ENCODE results near the gene RAN. TPM values are rescaled to one million over a fixed set of nuclear protein-coding genes. Genes with fewer than 3 reads are reported as not detected.
"Not testable (repeated sequence)": the region's sequence is repeated elsewhere in the genome, so short reads cannot be mapped to it uniquely, and the experiment has no call there.

RAN gene
- total and polyA plus RNA-seq, 4 donors, result 158 to 304 (median 221) TPM

DNA sequence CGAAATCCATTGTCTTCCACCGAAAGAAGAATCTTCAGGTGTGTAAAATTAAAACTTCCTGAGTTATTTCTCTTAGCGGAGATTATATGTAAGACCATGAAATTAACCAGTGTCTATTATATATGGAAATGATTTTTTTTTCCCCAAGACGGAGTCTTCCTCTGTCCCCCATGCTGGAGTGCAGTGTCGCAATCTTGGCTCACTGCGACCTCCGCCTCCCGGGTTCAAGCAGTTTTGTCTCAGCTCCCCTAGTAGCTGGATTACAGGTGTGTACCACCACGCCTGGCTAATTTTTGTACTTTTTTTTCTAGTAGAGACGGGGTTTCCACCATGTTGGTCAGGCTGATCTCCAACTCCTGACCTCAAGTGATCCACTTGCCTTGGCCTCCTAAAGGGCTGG, 2.8 kb downstream of the RAN start:
- Histone ChIP-seq H3K9me3 (ENCODE audit: control insufficient read depth, low read length) (no peaks in the 10 kb centered on the region), H3K27me3 (ENCODE audit: control insufficient read depth in 1 of 2, insufficient read depth in 2 of 2, low read length in 1 of 2) (no peaks in the 10 kb centered on the region), H3K4me3 (ENCODE audit: low read length in 2 of 2) (no peak overlapping the region), H3K4me1 (ENCODE audit: control insufficient read depth in 1 of 2, insufficient read depth in 2 of 2, low read length in 2 of 2) (peaks cover 0 to 3% of the 10 kb centered on the region in 2 donors), H3K36me3 (ENCODE audit: control insufficient read depth in 1 of 2, insufficient read depth in 2 of 2, low read length in 1 of 2) (peaks cover 2% of the 10 kb centered on the region in 2 donors), H3K27ac (ENCODE audit: low read depth in 1 of 2, low read length in 2 of 2) (no peak overlapping the region)
- intact Hi-C loops (cut with DNase I), result no loop called here
- no peak for ATAC-seq (ENCODE audit: low FRiP score)
- WGBS, 2 donors, result 95% methylated on average over 10 of the region's 10 CpGs
- DNase-seq, result no peak

DNA sequence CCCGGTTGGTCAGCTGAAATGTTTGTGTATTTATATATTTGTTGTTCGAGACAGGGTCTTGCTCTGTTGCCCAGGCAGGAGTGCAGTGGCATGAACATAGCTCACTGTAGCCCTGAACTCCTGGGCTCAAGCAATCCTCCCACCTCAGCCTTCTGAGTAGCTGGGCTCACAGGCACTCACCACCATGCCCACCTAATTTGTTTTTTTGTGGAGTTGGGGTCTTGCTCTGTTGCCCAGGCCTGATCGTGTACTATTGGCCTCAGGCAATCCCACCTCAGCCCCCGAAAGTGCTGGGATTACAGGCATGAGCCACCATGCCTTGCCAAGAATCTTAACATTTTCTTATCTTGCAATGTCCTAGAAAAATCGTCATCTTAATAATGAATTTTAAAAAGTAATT, 3.3 kb downstream of the RAN start:
- H3K4me3 ChIP-seq (ENCODE audit: low read length in 2 of 2), result no peak overlapping the region
- no peaks in the 10 kb centered on the region for H3K27me3 ChIP-seq (ENCODE audit: control insufficient read depth in 1 of 2, insufficient read depth in 2 of 2, low read length in 1 of 2)
- intact Hi-C loops (cut with DNase I), result no loop called here
- no peak overlapping the region for H3K27ac ChIP-seq (ENCODE audit: low read depth in 1 of 2, low read length in 2 of 2)
- DNase-seq (no peak), ATAC-seq (ENCODE audit: low FRiP score) (no peak)
- 83 to 88% methylated on average over 5 of the region's 5 CpGs for WGBS, 2 donors
- H3K4me1 ChIP-seq (ENCODE audit: control insufficient read depth in 1 of 2, insufficient read depth in 2 of 2, low read length in 2 of 2), result peaks cover 0 to 3% of the 10 kb centered on the region in 2 donors
- H3K36me3 ChIP-seq (ENCODE audit: control insufficient read depth in 1 of 2, insufficient read depth in 2 of 2, low read length in 1 of 2), result peaks cover 2% of the 10 kb centered on the region in 2 donors
- no peaks in the 10 kb centered on the region for H3K9me3 ChIP-seq (ENCODE audit: control insufficient read depth, low read length)

DNA sequence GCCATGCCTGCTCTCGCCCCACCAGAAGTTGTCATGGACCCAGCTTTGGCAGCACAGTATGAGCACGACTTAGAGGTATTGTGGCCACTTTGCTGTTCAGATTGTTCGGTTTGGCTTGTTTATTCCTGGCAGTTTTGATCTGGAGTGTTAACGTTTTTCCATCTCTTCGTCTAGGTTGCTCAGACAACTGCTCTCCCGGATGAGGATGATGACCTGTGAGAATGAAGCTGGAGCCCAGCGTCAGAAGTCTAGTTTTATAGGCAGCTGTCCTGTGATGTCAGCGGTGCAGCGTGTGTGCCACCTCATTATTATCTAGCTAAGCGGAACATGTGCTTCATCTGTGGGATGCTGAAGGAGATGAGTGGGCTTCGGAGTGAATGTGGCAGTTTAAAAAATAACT, 3.8 kb downstream of the RAN start:
- intact Hi-C loops (cut with DNase I); H3K27ac ChIP-seq (ENCODE audit: low read depth in 1 of 2, low read length in 2 of 2); H3K36me3 ChIP-seq (ENCODE audit: control insufficient read depth in 1 of 2, insufficient read depth in 2 of 2, low read length in 1 of 2); H3K4me3 ChIP-seq (ENCODE audit: low read length in 2 of 2); H3K4me1 ChIP-seq (ENCODE audit: control insufficient read depth in 1 of 2, insufficient read depth in 2 of 2, low read length in 2 of 2); H3K9me3 ChIP-seq (ENCODE audit: control insufficient read depth, low read length); H3K27me3 ChIP-seq (ENCODE audit: control insufficient read depth in 1 of 2, insufficient read depth in 2 of 2, low read length in 1 of 2); ATAC-seq (ENCODE audit: low FRiP score); DNase-seq: not testable (repeated sequence)
- 80 to 83% methylated on average over 11 of the region's 11 CpGs for WGBS, 2 donors

DNA sequence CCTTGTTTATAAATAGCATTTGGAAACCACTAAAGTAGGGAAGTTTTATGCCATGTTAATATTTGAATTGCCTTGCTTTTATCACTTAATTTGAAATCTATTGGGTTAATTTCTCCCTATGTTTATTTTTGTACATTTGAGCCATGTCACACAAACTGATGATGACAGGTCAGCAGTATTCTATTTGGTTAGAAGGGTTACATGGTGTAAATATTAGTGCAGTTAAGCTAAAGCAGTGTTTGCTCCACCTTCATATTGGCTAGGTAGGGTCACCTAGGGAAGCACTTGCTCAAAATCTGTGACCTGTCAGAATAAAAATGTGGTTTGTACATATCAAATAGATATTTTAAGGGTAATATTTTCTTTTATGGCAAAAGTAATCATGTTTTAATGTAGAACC, 4.4 kb downstream of the RAN start:
- Histone ChIP-seq H3K4me1 (ENCODE audit: control insufficient read depth in 1 of 2, insufficient read depth in 2 of 2, low read length in 2 of 2) (peaks cover 0 to 3% of the 10 kb centered on the region in 2 donors), H3K36me3 (ENCODE audit: control insufficient read depth in 1 of 2, insufficient read depth in 2 of 2, low read length in 1 of 2) (peaks cover 2% of the 10 kb centered on the region in 2 donors), H3K4me3 (ENCODE audit: low read length in 2 of 2) (no peak overlapping the region), H3K27me3 (ENCODE audit: control insufficient read depth in 1 of 2, insufficient read depth in 2 of 2, low read length in 1 of 2) (no peaks in the 10 kb centered on the region), H3K27ac (ENCODE audit: low read depth in 1 of 2, low read length in 2 of 2) (no peak overlapping the region), H3K9me3 (ENCODE audit: control insufficient read depth, low read length) (no peaks in the 10 kb centered on the region)
- no peak for ATAC-seq (ENCODE audit: low FRiP score)
- intact Hi-C loops (cut with DNase I), result no loop called here
- DNase-seq, result no peak

DNA sequence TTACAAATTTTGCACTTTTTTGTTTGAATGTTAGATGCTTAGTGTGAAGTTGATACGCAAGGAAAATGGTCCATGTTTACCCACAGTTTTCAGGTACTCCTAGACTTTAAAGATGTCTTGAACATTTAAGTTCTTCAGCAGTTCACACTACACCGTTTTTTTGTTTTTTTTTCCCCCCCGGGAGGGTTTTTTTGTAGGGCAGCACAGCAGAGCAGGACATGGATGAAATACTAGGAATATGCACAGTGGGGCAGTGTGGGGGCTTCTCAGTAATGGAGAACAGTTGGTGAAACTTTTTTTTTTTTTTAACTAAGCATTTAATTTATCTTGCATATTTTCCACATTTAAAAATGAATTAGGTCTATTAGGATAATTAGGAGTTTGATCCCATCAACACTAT, 4.9 kb downstream of the RAN start:
- Histone ChIP-seq H3K9me3 (ENCODE audit: control insufficient read depth, low read length) (no peaks in the 10 kb centered on the region), H3K36me3 (ENCODE audit: control insufficient read depth in 1 of 2, insufficient read depth in 2 of 2, low read length in 1 of 2) (peaks cover 2% of the 10 kb centered on the region in 2 donors), H3K27ac (ENCODE audit: low read depth in 1 of 2, low read length in 2 of 2) (no peak overlapping the region), H3K27me3 (ENCODE audit: control insufficient read depth in 1 of 2, insufficient read depth in 2 of 2, low read length in 1 of 2) (no peaks in the 10 kb centered on the region), H3K4me1 (ENCODE audit: control insufficient read depth in 1 of 2, insufficient read depth in 2 of 2, low read length in 2 of 2) (peaks cover 0 to 3% of the 10 kb centered on the region in 2 donors), H3K4me3 (ENCODE audit: low read length in 2 of 2) (no peak overlapping the region)
- ATAC-seq (ENCODE audit: low FRiP score), result no peak
- no peak for DNase-seq
- 52 to 58% methylated on average over 3 of the region's 3 CpGs for WGBS, 2 donors
- intact Hi-C loops (cut with DNase I), result no loop called here

DNA sequence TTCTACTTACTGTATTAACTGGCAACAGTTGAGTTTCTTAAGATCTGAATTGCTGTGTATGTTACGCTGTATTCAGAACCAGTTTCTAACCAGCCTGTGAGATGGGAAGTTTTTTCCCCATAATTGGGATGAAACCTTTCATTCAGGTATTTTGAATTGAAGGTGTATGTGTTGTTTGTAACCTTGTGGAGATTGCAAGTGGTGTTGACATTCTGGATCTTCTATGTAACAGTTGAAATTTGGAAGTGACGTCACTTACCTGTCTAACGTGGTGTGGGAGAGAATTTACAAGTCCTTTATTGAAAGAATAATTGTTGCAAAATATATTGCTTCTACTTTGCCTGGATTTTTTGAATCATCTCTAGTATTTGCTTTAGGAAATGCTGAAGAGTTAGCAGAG, 5.5 kb downstream of the RAN start:
- Histone ChIP-seq H3K4me1 (ENCODE audit: control insufficient read depth in 1 of 2, insufficient read depth in 2 of 2, low read length in 2 of 2) (peaks cover 0 to 3% of the 10 kb centered on the region in 2 donors), H3K27me3 (ENCODE audit: control insufficient read depth in 1 of 2, insufficient read depth in 2 of 2, low read length in 1 of 2) (no peaks in the 10 kb centered on the region), H3K36me3 (ENCODE audit: control insufficient read depth in 1 of 2, insufficient read depth in 2 of 2, low read length in 1 of 2) (peaks cover 2% of the 10 kb centered on the region in 2 donors), H3K27ac (ENCODE audit: low read depth in 1 of 2, low read length in 2 of 2) (no peak overlapping the region), H3K9me3 (ENCODE audit: control insufficient read depth, low read length) (no peaks in the 10 kb centered on the region), H3K4me3 (ENCODE audit: low read length in 2 of 2) (no peak overlapping the region)
- DNase-seq (no peak), ATAC-seq (ENCODE audit: low FRiP score) (no peak)
- 83 to 86% methylated on average over 3 of the region's 3 CpGs for WGBS, 2 donors
- intact Hi-C loops (cut with DNase I), result no loop called here

DNA sequence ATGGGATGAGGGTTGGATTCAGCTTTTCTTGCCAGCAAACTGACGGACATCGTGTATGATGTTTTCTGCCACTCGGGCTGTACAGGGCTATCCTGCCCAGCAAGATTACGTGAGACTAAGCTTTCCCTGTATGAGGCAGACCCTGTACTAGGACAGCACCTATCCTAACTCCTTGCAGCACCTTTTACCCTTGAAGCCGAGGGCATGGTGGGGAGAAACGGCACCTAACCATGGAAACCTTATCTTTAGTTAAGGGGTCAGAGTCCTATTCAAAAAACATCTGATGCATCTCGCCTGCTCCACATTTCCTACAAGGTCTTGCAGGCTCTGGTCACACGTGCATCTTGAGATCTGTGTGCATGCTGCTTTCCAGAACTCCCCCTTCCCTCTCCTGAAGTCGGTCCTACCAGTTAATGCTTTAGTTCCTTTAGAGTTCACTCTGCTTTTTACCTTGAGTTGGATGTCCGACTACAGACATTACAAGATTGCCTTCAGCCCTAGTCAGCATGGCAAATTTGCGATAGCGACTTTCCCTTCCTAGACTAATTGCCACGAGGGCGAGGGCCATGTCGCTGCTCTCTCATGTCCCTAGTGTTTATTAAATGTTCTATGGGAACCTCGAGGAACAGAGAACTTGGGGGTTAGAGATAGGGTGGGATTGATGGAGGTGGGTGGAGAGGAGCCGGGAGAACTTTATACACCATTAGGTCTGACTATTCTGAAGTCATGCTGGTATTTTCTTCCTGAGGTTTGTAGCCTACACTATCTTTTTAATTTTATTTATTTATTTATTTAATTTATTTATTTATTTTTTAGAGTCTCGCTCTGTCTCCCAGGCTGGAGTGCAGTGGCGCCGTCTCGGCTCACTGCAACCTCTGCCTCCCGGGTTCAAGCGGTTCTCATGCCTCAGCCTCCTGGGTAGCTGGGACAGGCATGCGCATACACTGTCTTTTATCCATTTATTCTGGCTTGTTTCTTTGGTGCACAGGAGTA, 6.6 kb downstream of the RAN start:
- intact Hi-C loops (cut with DNase I), result no loop called here
- no peak for DNase-seq
- Histone ChIP-seq H3K4me1 (ENCODE audit: control insufficient read depth in 1 of 2, insufficient read depth in 2 of 2, low read length in 2 of 2) (no peaks in the 10 kb centered on the region), H3K4me3 (ENCODE audit: low read length in 2 of 2) (no peak overlapping the region), H3K9me3 (ENCODE audit: control insufficient read depth, low read length) (no peaks in the 10 kb centered on the region), H3K36me3 (ENCODE audit: control insufficient read depth in 1 of 2, insufficient read depth in 2 of 2, low read length in 1 of 2) (peaks cover 2% of the 10 kb centered on the region in 2 donors), H3K27ac (ENCODE audit: low read depth in 1 of 2, low read length in 2 of 2) (no peak overlapping the region), H3K27me3 (ENCODE audit: control insufficient read depth in 1 of 2, insufficient read depth in 2 of 2, low read length in 1 of 2) (no peaks in the 10 kb centered on the region)
- ATAC-seq (ENCODE audit: low FRiP score), result no peak
- 71 to 73% methylated on average over 24 of the region's 24 CpGs for WGBS, 2 donors

DNA sequence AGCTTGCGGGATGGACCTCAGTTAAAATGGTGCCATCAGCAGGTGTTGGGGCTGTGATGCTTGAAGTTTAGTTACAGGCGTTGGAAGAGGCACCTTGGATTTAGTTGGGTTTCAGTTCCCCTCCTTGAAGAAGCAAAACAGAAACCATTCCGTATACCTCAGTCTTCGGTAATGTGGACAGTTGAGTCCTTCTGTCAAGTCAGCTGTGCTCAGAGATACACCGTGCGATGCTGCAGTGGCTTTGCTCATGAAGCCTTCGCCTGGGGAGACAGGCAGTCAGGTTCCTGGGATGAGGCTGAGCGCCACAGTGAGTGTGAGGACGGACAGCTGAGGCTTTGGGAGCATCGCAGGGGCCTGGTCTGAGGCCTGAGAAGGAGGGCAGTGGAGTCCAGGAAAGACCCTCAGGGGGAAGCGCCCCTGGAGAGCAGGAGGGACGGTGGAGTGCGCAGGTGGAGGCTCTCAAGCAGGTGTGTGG, 7.4 kb downstream of the RAN start:
- Histone ChIP-seq H3K4me1 (ENCODE audit: control insufficient read depth in 1 of 2, insufficient read depth in 2 of 2, low read length in 2 of 2) (no peaks in the 10 kb centered on the region), H3K36me3 (ENCODE audit: control insufficient read depth in 1 of 2, insufficient read depth in 2 of 2, low read length in 1 of 2) (peaks cover 2% of the 10 kb centered on the region in 2 donors), H3K9me3 (ENCODE audit: control insufficient read depth, low read length) (no peaks in the 10 kb centered on the region), H3K27me3 (ENCODE audit: control insufficient read depth in 1 of 2, insufficient read depth in 2 of 2, low read length in 1 of 2) (no peaks in the 10 kb centered on the region), H3K27ac (ENCODE audit: low read depth in 1 of 2, low read length in 2 of 2) (no peak overlapping the region), H3K4me3 (ENCODE audit: low read length in 2 of 2) (no peak overlapping the region)
- intact Hi-C loops (cut with DNase I), result no loop called here
- no peak for ATAC-seq (ENCODE audit: low FRiP score)
- no peak for DNase-seq
- 88% methylated on average over 13 of the region's 13 CpGs for WGBS, 2 donors
